GM21737 (cell line): ENCODE measurements around the gene TRIM46.
A peak's percentile ranks its signal among the peaks of the same experiment; 100 is the strongest.
"Not testable (repeated sequence)": the region's sequence is repeated elsewhere in the genome, so short reads cannot be mapped to it uniquely, and the experiment has no call there.

Experiments used
- ATAC-seq: cut with Tn5 transposase; IDR thresholded peaks from one replicate; pipeline ENCODE4 v1.9.1; 2021; ENCODE audit warnings: mild to moderate bottlenecking, moderate library complexity; ENCODE audit not compliant: unreplicated experiment

Gene TRIM46

GRCh38 chr1:155202731-155203515 is 29.3 kb downstream of the TRIM46 start:
- ATAC-seq, result no peak

GRCh38 chr1:155205035-155205434 is 31.4 kb downstream of the TRIM46 start:
- no peak for ATAC-seq

GRCh38 chr1:155205969-155206593 is 32.4 kb downstream of the TRIM46 start:
- ATAC-seq, result no peak

GRCh38 chr1:155206891-155207805 is 33.5 kb downstream of the TRIM46 start:
- ATAC-seq, result no peak

GRCh38 chr1:155207806-155208540 is 34.3 kb downstream of the TRIM46 start, which contains the start of gene THBS3:
Gene THBS3 (minus strand): TSS chr1:155207897. CDS start chr1:155207876, 21 bp downstream.
- ATAC-seq, result no peak

GRCh38 chr1:155208541-155209311 is 35.1 kb downstream of the TRIM46 start, which contains the start of gene MTX1:
Gene MTX1 (plus strand): TSS chr1:155208695. CDS start chr1:155208805, 110 bp downstream.
- peak; percentile 63 for ATAC-seq

GRCh38 chr1:155209312-155209721 is 35.7 kb downstream of the TRIM46 start:
- ATAC-seq, result no peak

GRCh38 chr1:155210314-155211104 is 36.9 kb downstream of the TRIM46 start:
- no peak for ATAC-seq

- not testable (repeated sequence) for ATAC-seq
Measured at GRCh38 chr1:155211381-155212050, 37.9 kb downstream of the TRIM46 start.

GRCh38 chr1:155212051-155212440 is 38.4 kb downstream of the TRIM46 start:
- not testable (repeated sequence) for ATAC-seq

- ATAC-seq, result not testable (repeated sequence)
Measured at GRCh38 chr1:155214702-155215101, 41.1 kb downstream of the TRIM46 start.

- ATAC-seq, result no peak
Measured at GRCh38 chr1:155218854-155219591, 45.4 kb downstream of the TRIM46 start.

GRCh38 chr1:155219592-155220031 is 46.0 kb downstream of the TRIM46 start:
- ATAC-seq, result no peak

GRCh38 chr1:155220211-155220965 is 46.7 kb downstream of the TRIM46 start:
- not testable (repeated sequence) for ATAC-seq

GRCh38 chr1:155223047-155223446 is 49.4 kb downstream of the TRIM46 start:
- no peak for ATAC-seq

- not testable (repeated sequence) for ATAC-seq
Measured at GRCh38 chr1:155225404-155225759, 51.7 kb downstream of the TRIM46 start.
